ENCODE data around the gene DTNB.
"Not testable (repeated sequence)": the region's sequence is repeated elsewhere in the genome, so short reads cannot be mapped to it uniquely, and the experiment has no call there.

DTNB gene

GRCh38 chr2:25535411-25536289 is 137.7 kb downstream of the DTNB start:
- not testable (repeated sequence) for DNase-seq

GRCh38 chr2:25534937-25535336 is 138.4 kb downstream of the DTNB start:
- not testable (repeated sequence) for DNase-seq

GRCh38 chr2:25534455-25534854 is 138.9 kb downstream of the DTNB start:
- no peak for DNase-seq

DNA sequence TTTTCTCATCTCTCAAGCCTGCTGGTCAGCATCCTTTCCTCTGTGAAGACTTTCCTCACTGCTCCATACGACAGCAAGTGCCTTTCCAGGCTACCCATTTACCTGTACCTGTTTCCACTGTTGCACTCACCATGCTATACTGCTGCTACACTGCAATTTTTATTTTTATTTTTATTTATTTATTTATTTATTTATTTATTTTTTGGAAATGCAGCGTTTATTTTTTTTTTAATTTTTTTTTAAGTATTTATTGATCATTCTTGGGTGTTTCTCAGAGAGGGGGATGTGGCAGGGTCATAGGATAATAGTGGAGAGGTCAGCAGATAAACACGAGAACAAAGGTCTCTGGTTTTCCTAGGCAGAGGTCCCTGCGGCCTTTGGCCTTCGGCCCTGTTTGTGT is 139.6 kb downstream of the DTNB start:
- not testable (repeated sequence) for DNase-seq

GRCh38 chr2:25532521-25532920 is 140.9 kb downstream of the DTNB start:
- DNase-seq: no peak

GRCh38 chr2:25529034-25529433 is 144.3 kb downstream of the DTNB start:
- no peak for DNase-seq

DNA sequence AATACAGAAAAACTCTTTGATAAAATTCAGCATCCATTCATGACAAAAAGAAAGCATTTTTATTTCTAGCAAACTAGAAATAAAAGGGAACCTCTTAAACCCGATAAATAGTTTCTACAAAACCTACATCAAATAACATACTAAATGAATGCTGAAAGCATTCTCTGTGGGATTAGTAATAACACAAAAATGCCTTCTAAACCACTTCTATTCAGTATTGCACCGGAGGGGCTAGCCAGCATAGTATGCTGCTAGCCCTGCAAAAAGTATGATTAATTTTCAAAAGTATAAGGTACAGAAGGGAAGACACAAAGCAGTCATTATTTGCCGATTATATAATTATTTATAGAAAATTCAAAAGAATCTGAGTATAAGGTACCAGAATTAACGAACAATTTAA is 145.2 kb downstream of the DTNB start:
- DNase-seq: no peak

- no peak for DNase-seq
Measured at GRCh38 chr2:25524507-25524906, 148.9 kb downstream of the DTNB start.

DNA sequence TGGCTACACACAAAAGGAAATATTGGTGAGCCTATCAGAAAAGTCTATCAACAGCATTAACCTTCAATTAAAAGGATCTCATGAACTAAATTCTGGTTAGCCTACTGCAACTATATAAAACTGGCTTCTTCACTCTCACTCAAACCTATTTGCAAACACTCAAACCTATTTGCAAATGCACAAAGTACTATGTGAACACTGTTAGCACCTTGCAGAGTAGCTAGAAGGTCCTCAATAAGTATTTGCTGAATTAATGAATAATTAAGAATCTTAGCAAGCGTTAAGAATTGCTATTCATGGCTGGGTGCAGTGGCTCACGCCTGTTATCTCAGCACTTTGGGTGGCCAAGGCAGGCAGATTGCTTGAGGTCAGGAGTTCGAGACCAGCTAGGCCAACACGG is 150.3 kb downstream of the DTNB start:
- no peak for DNase-seq

- no peak for DNase-seq
Measured at GRCh38 chr2:25521665-25522387, 151.6 kb downstream of the DTNB start.

DNA sequence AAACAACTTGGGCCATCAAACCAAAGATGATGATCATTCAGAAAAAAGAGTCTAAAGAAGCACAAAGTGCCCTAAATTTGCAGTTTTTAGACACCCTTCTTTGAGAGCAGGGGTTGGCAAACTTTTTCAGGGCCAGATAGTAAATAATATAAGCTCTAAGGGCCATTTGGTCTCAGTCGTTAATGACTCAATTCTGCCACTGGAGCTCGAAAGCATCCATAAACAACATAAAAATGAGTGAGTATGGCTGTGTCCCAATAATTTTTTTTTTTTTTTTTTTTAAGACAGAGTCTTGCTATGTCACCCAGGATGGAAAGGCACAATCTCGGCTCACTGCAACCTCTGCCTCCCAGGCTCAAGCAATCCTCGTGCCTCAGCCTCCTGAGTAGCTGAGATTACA is 152.3 kb downstream of the DTNB start:
- DNase-seq: no peak

- DNase-seq: no peak
Measured at GRCh38 chr2:25517701-25518100, 155.7 kb downstream of the DTNB start.

DNA sequence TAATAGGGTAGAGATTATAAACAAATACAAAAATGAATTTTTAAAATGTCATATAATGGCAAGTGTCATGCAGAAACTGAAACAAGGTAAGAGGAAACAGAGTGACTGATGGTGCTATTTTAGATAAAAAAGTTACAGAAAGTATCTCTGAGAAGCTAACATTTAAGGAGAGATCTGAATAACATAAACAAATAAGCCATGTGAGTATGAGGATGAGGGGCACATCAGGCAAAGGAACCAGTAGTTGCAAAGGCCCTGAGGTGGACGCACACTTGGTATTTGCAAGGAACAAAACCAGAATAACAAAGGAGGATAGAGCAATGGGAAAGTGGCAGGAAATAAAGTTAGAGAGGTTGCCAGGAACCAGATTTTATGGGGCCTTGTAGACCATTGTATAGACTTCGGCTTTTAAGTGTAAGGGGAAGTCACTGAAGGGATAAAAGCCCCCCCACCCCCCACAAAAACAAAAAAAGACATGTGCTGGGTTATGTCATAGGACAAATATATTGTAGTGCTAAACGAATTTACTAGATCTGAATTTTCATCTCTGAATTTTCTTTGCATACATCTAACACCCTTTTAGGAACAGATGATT is 159.2 kb downstream of the DTNB start:
- DNase-seq: no peak

DNA sequence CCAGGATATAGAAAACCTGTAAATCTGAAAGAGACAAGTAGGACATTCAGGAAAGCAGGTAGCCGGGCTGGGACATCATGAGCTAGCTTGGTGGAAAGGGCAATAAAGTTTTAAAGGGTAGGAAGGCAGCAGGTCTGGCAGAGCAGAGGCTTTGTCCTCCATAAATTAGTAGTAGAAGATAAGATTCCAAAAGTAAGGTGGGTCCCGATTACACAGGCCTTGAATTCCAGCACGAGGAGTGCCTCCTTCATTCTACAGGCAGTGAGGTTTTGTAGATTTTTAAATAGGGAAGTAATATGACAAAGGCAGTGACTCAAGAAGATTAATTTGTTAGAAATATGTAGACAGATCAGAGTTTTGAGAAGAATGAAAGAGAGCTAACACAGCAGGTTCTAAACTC is 160.7 kb downstream of the DTNB start:
- DNase-seq: no peak

DNA sequence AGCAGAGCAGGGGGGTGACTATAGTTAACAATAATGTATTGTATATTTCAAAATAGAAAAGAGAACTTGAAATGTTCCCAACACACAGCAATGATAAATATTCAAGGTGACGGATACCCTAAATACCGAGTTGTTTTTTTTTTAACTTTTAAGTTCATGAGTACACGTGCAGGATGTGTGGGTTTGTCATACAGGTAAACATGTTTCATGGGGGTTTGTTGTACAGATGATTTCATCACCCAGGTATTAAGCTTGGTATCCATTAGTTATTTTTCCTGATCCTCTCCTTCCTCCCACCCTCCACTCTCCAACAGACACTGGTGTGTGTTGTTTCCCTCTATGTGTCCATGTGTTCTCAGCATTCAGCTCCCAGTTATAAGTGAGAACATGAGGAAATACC is 167.2 kb downstream of the DTNB start:
- no peak for DNase-seq

DNA sequence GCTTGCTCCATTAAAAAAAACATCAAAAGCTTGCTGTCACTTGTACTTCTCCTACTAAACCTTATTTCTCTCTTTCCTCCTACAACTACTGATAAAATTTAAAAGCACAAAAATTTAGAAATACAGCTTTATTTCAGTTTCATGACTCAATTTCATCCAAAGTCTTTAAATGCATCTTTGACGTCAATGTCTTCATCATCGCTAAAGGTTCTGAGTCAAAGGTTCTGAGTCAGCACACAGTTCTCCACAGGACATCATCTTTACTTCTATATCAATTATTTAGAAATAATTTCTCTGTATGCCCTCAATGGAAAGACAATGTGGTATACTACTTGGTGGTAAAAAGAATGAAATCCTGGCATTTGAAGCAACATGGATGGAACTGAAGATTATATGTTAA is 167.8 kb downstream of the DTNB start:
- DNase-seq: no peak

- DNase-seq: no peak
Measured at GRCh38 chr2:25505182-25505581, 168.2 kb downstream of the DTNB start.

DNA sequence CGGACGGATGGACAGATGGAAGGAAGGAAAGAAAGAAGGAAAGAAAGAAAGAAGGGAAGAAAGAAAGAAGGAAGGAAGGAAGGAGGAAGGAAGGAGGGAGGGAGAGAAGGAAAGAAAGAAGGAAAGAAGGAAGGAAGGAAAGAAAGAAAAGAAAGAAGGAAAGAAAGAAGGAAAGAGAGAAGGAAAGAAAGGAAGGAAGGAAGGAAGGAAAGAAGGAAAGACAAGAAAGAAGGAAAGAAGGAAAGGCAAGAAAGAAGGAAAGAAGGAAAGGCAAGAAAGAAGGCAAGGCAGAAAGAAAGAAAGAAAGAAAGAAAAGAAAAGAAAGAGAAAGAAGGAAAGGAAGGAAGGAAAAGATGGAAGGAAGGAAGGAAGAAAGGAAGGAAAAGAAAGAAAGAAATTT is 169.1 kb downstream of the DTNB start:
- no peak for DNase-seq

DNA sequence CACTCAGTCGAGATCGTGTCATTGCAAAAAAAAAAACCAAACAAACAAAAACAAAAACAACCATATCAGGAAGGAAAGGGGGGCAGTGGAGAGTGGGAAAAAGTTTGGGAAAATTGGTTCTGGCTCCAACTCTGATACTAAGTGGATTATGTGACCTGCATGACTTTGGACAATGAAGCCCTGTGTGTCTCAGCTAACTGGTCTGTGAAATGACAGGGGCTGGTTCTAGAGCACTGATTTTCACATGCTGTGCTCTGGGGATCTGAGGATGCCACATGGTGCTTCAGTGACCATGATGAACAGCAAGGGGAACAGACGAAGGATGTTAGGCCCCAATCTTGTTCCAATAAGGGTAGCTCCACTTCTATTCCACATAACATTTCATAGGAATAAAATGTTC is 174.2 kb downstream of the DTNB start:
- DNase-seq: no peak

DNA sequence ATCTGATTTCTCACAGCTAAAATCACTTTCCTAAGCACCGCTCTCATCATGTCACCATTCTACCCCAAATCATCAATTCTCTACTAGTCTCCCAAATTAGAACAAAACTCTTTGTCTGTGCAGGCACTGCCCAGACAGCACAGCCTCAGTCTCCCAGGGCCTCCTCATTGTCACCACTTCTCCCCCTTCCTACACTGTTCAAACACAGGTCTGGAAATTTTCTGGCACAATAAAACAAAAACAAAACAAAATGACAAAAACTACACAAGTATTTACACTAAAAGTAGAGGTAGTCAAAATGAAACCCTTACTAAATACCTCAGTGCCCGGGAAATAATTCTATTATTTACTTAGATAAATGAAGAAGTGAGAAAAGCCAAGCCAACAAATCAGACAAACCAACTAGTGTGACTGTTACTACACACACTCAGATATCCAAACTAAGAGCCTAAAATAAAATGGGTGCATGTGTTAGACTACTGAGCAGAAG is 175.4 kb downstream of the DTNB start:
- no peak for DNase-seq

DNA sequence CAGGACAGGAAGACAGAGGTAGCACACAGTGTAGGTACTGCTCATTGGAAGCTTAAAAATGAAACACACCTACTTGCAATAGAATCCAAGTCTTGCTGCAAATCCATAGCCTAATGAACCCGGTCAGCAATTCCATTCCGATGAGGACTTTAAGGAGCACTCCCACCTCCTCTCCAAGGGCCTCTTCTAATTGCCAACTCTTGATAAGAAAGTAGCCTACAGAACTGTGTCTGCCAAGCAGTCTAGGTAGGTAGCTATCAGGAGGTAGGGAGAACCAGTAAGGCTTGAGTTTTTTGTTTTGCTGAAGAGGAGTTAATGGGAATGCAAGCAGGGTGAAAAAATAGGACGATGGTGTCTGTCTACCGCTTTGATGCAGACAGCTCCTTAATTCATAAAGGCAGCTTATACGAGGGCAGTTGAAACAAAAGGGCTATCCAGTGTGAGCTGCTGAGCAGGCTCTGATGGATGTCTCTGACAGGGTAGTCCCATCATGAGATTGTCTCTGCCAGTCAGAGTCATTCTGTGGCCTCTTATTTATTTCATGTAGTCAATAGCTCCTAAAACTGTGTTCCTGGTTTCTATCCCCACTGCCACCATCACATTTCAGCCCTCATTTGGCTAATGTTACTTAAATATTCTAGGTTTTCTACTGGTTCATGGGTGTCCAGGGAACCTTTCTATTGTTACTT is 176.0 kb downstream of the DTNB start:
- no peak for DNase-seq

GRCh38 chr2:25494616-25495015 is 178.8 kb downstream of the DTNB start:
- DNase-seq: no peak

DNA sequence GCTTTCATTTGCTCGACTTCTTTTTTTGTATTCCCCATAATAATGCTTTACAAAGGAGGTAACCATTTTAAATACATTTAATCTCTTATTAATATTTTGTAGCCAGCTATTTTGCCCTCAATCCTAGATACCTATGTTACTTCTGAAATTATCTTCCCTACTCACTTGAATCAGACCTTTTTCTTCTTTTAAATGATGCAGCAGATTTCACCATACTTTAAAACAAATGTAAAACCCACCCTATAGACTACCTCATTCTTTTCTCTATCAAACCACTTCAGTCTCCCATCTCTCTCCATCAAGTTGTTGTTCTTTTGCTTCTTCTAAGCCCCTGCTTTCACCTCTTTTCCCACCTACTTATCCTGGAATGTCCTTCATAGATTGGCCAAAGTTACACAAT is 180.2 kb downstream of the DTNB start:
- no peak for DNase-seq
